Body of pancreas (tissue), 4 donors: Measurements from ENCODE around the gene PCSK5. TPM values are rescaled to one million over a fixed set of nuclear protein-coding genes. Genes with fewer than 3 reads are reported as not detected.
"Not testable (repeated sequence)": the region's sequence is repeated elsewhere in the genome, so short reads cannot be mapped to it uniquely, and the experiment has no call there.

ENCODE experiments used
- ATAC-seq: fragments of 150-250 bp; one replicate; pipeline ENCODE4 v1.9.1; 2016
- DNase-seq, 4 donors: peaks; one replicate each; pipeline ENCODE4 v3.0.0-alpha.2; 2019
- H3K27ac ChIP-seq, 4 donors: fragments of 200-600 bp; sonication (generic); 1 replicate in 3 of 4; 2 replicates in 1 of 4; pipeline versions ENCODE4 v1.5.1 to v1.6.1; 2016 to 2019; ENCODE audit warnings: mild to moderate bottlenecking in 1 of 4, mixed read lengths in 1 of 4, moderate library complexity in 1 of 4
- H3K27me3 ChIP-seq, 2 donors: fragments of 200-600 bp; sonication (generic); one replicate each; pipeline ENCODE4 v1.6.0; 2016; ENCODE audit warnings: mild to moderate bottlenecking in 1 of 2
- H3K36me3 ChIP-seq, 2 donors: fragments of 200-600 bp; sonication (generic); replicated peaks in 1 of 2; 2 replicates each; pipeline ENCODE4 v1.5.1; 2016; ENCODE audit warnings: low read depth in 2 of 2; ENCODE audit not compliant: insufficient read depth in 1 of 2
- H3K4me1 ChIP-seq: fragments of 200-600 bp; sonication (generic); one replicate; pipeline ENCODE4 v1.6.0; 2016
- H3K4me3 ChIP-seq, 2 donors: fragments of 200-600 bp; sonication (generic); 1 replicate in 1 of 2; 2 replicates in 1 of 2; pipeline ENCODE4 v1.5.1; 2016 to 2019
- H3K9me3 ChIP-seq, 3 donors: fragments of 200-600 bp; sonication (generic); 1 replicate in 2 of 3; 2 replicates in 1 of 3; pipeline ENCODE4 v1.5.1; 2016
- POLR2A ChIP-seq, 3 donors: fragments of 450-650 bp; IDR thresholded peaks; one replicate each; pipeline ENCODE4 v1.6.1; 2016; ENCODE audit warnings: antibody characterized with exemption in 3 of 3, mild to moderate bottlenecking in 2 of 3
- WGBS, 2 donors: methylation state at CpG; one replicate each; pipeline ENCODE4 v1.1.5; 2017; 5-methylcytosine and 5-hydroxymethylcytosine counted together
- intact Hi-C: fragments of 100-400 bp; cut with DNase I; formaldehyde crosslinking; loops from one replicate; pipeline ENCODE4 v1.15.1; 2023
- total RNA-seq, 2 donors: library from RNA; depleted of rRNA; stranded (reverse); fragments of >200 nt; gene quantifications; one replicate each; pipeline ENCODE4 v1.1.0, GENCODE V29; 2016
- TF ChIP-seq, protein P1 (sequence below), 7 experiments: fragments of 450-650 bp in 4 of 7; fragments of 200-600 bp in 3 of 7; sonication (generic) in 3 of 7; IDR thresholded peaks; one replicate each; pipeline ENCODE4 v1.5.1; 2016 to 2019; ENCODE audit warnings: antibody characterized with exemption in 7 of 7

The PCSK5 gene
- total RNA-seq, 2 donors from 2014 or later = 11.2 to 12.2 TPM

DNA sequence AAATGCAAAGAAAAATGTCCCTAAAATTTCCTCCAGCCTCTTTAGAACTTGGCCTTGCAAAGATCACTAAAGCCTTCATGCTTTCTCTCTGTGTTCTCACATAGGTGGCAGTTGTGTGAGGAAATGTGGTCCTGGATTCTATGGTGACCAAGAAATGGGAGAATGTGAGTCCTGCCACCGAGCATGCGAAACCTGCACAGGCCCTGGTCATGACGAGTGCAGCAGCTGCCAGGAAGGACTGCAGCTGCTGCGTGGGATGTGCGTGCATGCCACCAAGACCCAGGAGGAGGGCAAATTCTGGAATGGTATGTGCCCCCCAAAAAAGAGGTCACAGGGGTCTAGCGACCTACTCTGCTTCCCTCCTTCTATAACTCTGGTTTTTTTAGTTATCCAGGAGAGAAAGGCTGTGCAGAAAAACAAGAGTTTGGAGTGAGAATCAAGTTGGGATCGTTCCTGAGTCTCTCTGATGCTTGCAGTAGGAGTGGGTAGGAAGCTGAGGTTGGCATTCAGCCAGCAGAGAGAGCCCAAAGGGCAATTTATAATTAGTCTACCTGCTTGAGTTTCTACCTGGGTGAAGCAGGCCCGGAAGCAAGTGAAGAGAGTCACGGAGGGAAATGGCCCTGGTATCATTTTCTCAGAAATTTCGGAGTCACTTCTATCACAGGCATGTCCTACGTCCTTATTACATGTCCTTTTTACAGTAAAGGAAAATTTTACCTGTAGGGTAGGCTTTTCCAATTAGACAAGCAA, 406.3 kb downstream of the PCSK5 start:
- Histone ChIP-seq H3K27me3 (no peaks in the 10 kb centered on the region), H3K36me3 (no peaks in the 10 kb centered on the region), H3K27ac (no peak overlapping the region), H3K4me1 (no peaks in the 10 kb centered on the region), H3K9me3 (no peaks in the 10 kb centered on the region), H3K4me3 (no peak overlapping the region)
- TF ChIP-seq POLR2A (IDR thresholded peaks at IDR 0.05) = no peak
- ATAC-seq (no peak), DNase-seq (peak in 1 of 4 donors; percentile 12)
- intact Hi-C loops = no loop called here
- WGBS, 2 donors = 82 to 85% methylated on average over 8 to 11 of the region's 11 CpGs

DNA sequence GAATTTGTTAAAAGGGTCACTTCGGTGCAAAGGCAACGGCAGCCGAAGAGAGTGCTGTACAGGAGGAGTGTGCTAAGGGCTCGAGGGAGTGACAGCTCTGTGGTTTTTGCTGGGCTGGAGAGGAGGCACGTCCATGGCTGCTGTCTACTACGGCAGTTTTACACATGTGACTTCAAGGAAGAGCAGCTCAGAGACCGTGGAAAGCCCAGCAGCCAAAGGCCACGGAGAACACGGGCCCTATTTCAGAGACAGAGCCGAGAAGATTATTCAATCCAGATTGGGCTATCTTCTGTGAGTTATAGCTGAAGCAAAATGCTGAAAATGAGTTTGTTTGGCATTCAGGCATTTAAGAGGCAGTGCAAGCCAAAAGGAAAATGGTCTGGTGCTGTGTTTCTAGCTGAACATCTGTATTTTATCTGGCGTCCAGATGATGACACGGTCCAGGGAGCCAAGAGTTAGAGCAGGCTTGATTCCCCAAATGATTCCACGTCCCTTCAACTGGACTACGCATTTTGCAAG, 407.3 kb downstream of the PCSK5 start:
- TF ChIP-seq, protein P1, sequence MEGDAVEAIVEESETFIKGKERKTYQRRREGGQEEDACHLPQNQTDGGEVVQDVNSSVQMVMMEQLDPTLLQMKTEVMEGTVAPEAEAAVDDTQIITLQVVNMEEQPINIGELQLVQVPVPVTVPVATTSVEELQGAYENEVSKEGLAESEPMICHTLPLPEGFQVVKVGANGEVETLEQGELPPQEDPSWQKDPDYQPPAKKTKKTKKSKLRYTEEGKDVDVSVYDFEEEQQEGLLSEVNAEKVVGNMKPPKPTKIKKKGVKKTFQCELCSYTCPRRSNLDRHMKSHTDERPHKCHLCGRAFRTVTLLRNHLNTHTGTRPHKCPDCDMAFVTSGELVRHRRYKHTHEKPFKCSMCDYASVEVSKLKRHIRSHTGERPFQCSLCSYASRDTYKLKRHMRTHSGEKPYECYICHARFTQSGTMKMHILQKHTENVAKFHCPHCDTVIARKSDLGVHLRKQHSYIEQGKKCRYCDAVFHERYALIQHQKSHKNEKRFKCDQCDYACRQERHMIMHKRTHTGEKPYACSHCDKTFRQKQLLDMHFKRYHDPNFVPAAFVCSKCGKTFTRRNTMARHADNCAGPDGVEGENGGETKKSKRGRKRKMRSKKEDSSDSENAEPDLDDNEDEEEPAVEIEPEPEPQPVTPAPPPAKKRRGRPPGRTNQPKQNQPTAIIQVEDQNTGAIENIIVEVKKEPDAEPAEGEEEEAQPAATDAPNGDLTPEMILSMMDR (IDR thresholded peaks at IDR 0.05) = no peak
- TF ChIP-seq POLR2A (IDR thresholded peaks at IDR 0.05) = no peak
- H3K27me3 ChIP-seq = no peaks in the 10 kb centered on the region
- peak in 3 of 4 donors; percentile 9 to 31 (median 14) for DNase-seq
- H3K27ac ChIP-seq = no peak overlapping the region
- H3K4me1 ChIP-seq = no peaks in the 10 kb centered on the region
- no peak overlapping the region for H3K4me3 ChIP-seq
- 68 to 73% methylated on average over 14 of the region's 14 CpGs for WGBS, 2 donors
- intact Hi-C loops = no loop called here
- no peaks in the 10 kb centered on the region for H3K9me3 ChIP-seq
- ATAC-seq = peak; percentile 38
- H3K36me3 ChIP-seq = no peaks in the 10 kb centered on the region

DNA sequence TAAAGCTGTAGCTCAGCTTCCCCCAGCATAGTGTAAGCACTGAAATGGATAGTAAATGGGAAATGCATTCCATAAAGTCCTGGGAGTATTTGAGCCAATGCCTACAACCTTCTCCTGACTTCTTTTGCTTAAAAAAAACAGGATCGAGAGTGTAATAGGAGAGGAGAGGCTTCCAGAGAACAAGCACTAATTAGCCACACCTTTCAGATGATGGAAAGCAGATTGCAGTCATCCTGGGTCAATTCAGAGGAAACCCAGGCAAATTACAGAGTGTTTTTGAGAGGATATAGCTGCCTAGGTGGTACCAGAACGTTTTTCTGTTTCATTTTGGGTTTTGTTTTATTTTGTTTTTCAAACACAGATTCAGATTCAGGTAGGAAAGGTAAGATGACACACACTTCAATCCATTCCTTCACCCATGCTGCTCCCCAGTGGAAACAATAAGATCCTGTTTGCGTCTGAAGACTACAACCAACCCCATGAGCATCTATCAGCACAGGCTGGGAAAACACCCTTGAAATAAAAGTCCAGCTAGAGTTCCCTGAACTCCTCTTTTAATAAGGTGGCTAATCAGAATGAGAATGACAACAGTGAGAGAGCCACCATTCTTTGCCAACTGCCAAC, 408.2 kb downstream of the PCSK5 start:
- H3K9me3 ChIP-seq = no peaks in the 10 kb centered on the region
- DNase-seq (no peak), ATAC-seq (no peak)
- no peaks in the 10 kb centered on the region for H3K4me1 ChIP-seq
- no peak overlapping the region for H3K4me3 ChIP-seq
- 46 to 57% methylated on average over 3 of the region's 3 CpGs for WGBS, 2 donors
- H3K36me3 ChIP-seq = no peaks in the 10 kb centered on the region
- intact Hi-C loops = no loop called here
- H3K27ac ChIP-seq = no peak overlapping the region
- TF ChIP-seq, protein P1 (IDR thresholded peaks at IDR 0.05) = no peak
- no peak for TF ChIP-seq POLR2A (IDR thresholded peaks at IDR 0.05)
- no peaks in the 10 kb centered on the region for H3K27me3 ChIP-seq

DNA sequence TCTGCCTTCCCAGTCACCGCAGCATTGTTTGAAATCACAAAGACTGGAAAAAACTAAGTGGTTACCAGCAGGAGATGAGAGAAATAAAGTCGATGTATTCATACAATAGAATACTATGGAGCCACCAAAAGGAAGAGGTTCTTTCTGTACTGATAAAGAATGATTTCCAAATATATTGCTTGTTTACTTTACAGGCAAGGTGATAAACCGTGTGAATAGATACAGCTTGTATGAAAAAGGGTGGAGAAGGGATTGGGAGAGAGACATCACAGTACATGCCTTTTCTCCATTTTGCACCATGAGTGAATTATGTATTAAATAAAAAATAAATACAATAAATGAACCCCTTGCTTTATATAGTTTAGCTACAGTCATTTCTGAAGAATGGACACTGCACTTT, 412.1 kb downstream of the PCSK5 start:
- Histone ChIP-seq H3K36me3 (no peaks in the 10 kb centered on the region), H3K9me3 (no peaks in the 10 kb centered on the region), H3K27me3 (no peaks in the 10 kb centered on the region), H3K4me3 (no peak overlapping the region), H3K27ac (no peak overlapping the region), H3K4me1 (no peaks in the 10 kb centered on the region)
- intact Hi-C loops = loop anchor here (10.0 kb wide), 1 partner anchor 418 kb away; no protein-coding TSS in a partner anchor
- DNase-seq (no peak), ATAC-seq (peak; percentile 4)
- WGBS, 2 donors = 48 to 56% methylated on average over 3 of the region's 3 CpGs
- TF ChIP-seq POLR2A (IDR thresholded peaks at IDR 0.05) = no peak
- TF ChIP-seq, protein P1 (IDR thresholded peaks at IDR 0.05) = no peak

DNA sequence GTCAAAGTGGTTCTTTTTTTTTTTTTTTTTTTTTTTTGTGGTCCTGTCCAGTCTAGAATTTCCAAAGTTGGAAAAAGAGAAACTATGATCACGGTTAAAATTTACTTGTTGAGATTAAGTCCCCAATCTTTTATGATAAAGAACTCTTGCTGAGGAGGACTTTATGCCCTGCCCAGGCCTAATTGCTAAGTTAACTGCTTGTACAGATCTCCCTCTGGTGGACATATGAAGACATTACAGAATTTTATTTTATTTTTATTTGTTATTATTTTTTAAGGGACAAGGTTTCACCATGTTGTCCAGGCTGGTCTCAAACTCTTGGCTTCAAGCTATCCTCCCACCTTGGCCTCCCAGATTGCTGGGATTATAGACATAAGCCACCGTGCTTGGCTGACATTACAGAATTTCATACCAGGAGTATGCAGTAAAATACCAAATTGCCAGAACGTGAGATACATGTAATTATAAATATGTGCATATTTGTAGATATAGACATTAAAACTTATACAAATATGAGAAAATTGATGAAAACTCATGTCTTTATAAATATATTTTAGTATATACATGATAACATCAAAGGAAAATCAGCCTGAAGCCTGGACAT, 412.6 kb downstream of the PCSK5 start:
- Histone ChIP-seq H3K27ac (no peak overlapping the region), H3K4me1 (no peaks in the 10 kb centered on the region), H3K9me3 (no peaks in the 10 kb centered on the region), H3K36me3 (no peaks in the 10 kb centered on the region), H3K27me3 (no peaks in the 10 kb centered on the region), H3K4me3 (no peak overlapping the region)
- intact Hi-C loops = loop anchor here (10.0 kb wide), 1 partner anchor 418 kb away; no protein-coding TSS in a partner anchor
- TF ChIP-seq, protein P1 (IDR thresholded peaks at IDR 0.05) = peak; percentile 53 to 80 (median 74)
- TF ChIP-seq POLR2A (IDR thresholded peaks at IDR 0.05) = no peak
- WGBS, 2 donors = 10 to 25% methylated on average over 3 of the region's 3 CpGs
- DNase-seq = peak; percentile 22 to 35 (median 34)
- peak; percentile 73 for ATAC-seq

DNA sequence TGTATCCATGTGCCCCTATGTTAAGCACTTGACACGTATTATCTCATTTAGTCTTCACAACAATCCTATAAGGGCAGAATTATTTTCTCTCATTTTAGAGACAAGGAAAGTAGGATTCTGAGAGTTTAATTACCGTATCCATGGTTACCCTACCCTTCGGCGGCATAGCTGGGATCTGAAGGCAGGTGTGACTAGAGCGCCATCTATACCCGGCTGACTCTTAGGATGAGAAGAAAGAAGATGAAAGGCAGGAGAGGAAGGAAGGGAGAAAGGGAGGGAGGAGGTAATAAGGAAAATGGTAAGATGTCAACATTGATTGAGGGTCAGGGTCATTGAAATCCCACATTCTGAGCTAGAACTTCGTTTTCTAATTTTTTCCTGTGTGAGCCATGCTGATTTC, 416.6 kb downstream of the PCSK5 start:
- not testable (repeated sequence) for H3K9me3 ChIP-seq, H3K27ac ChIP-seq, H3K27me3 ChIP-seq, DNase-seq, ATAC-seq, H3K36me3 ChIP-seq, H3K4me1 ChIP-seq, H3K4me3 ChIP-seq
- intact Hi-C loops = loop anchor here (10.0 kb wide), 1 partner anchor 422 kb away; no protein-coding TSS in a partner anchor
- WGBS, 2 donors = 59 to 67% methylated on average over 7 of the region's 7 CpGs
